ENCODE measurements around the gene DLGAP1.
"Not testable (repeated sequence)": the region's sequence is repeated elsewhere in the genome, so short reads cannot be mapped to it uniquely, and the experiment has no call there.

The DLGAP1 gene

GRCh38 chr18:4455113-4455811, at the start of gene DLGAP1:
DLGAP1 (minus strand) TSS chr18:4455307.
- DNase-seq (ENCODE audit: low read depth), result no peak

- not testable (repeated sequence) for DNase-seq (ENCODE audit: low read depth)
Measured at GRCh38 chr18:4494703-4495284, 39.7 kb upstream of the DLGAP1 start.

GRCh38 chr18:4468511-4468910, 13.4 kb upstream of the DLGAP1 start:
- DNase-seq (ENCODE audit: low read depth), result no peak

GRCh38 chr18:4454537-4455112, 482 bp downstream of the DLGAP1 start:
- DNase-seq (ENCODE audit: low read depth), result no peak

- no peak for DNase-seq (ENCODE audit: low read depth)
Measured at GRCh38 chr18:4453874-4454536, 1.1 kb downstream of the DLGAP1 start.

- no peak for DNase-seq (ENCODE audit: low read depth)
Measured at GRCh38 chr18:4453567-4453873, 1.6 kb downstream of the DLGAP1 start.

- no peak for DNase-seq (ENCODE audit: low read depth)
Measured at GRCh38 chr18:4450065-4450658, 4.9 kb downstream of the DLGAP1 start.

GRCh38 chr18:4445902-4446301, 9.2 kb downstream of the DLGAP1 start:
- no peak for DNase-seq (ENCODE audit: low read depth)

GRCh38 chr18:4444306-4444705, 10.8 kb downstream of the DLGAP1 start:
- no peak for DNase-seq (ENCODE audit: low read depth)

GRCh38 chr18:4441098-4441497, 14.0 kb downstream of the DLGAP1 start:
- no peak for DNase-seq (ENCODE audit: low read depth)

- no peak for DNase-seq (ENCODE audit: low read depth)
Measured at GRCh38 chr18:4438938-4439337, 16.2 kb downstream of the DLGAP1 start.

- no peak for DNase-seq (ENCODE audit: low read depth)
Measured at GRCh38 chr18:4433717-4434116, 21.4 kb downstream of the DLGAP1 start.

- DNase-seq (ENCODE audit: low read depth), result no peak
Measured at GRCh38 chr18:4430836-4431235, 24.3 kb downstream of the DLGAP1 start.

- no peak for DNase-seq (ENCODE audit: low read depth)
Measured at GRCh38 chr18:4417714-4418113, 37.4 kb downstream of the DLGAP1 start.

- DNase-seq (ENCODE audit: low read depth), result no peak
Measured at GRCh38 chr18:4416976-4417375, 38.1 kb downstream of the DLGAP1 start.

GRCh38 chr18:4412286-4412685, 42.8 kb downstream of the DLGAP1 start:
- DNase-seq (ENCODE audit: low read depth), result no peak

GRCh38 chr18:4406856-4407255, 48.3 kb downstream of the DLGAP1 start:
- no peak for DNase-seq (ENCODE audit: low read depth)

GRCh38 chr18:4405965-4406364, 49.1 kb downstream of the DLGAP1 start:
- DNase-seq (ENCODE audit: low read depth), result no peak

- no peak for DNase-seq (ENCODE audit: low read depth)
Measured at GRCh38 chr18:4403836-4404235, 51.3 kb downstream of the DLGAP1 start.

- DNase-seq (ENCODE audit: low read depth), result no peak
Measured at GRCh38 chr18:4400911-4401310, 54.2 kb downstream of the DLGAP1 start.

- DNase-seq (ENCODE audit: low read depth), result no peak
Measured at GRCh38 chr18:4399929-4400328, 55.2 kb downstream of the DLGAP1 start.

GRCh38 chr18:4394700-4395099, 60.4 kb downstream of the DLGAP1 start:
- DNase-seq (ENCODE audit: low read depth), result no peak

GRCh38 chr18:4391859-4392258, 63.2 kb downstream of the DLGAP1 start:
- DNase-seq (ENCODE audit: low read depth), result no peak

Measured in non-pigmented ciliary epithelial cell (primary cell).